SKM-1 (cell line): ENCODE data around the gene PPP6C.
"Not testable (repeated sequence)": the region's sequence is repeated elsewhere in the genome, so short reads cannot be mapped to it uniquely, and the experiment has no call there.

ENCODE experiments used
- DNase-seq: peaks from one replicate; lab custom pipeline; 2025; ENCODE audit not compliant: unreplicated experiment; lab: John Stamatoyannopoulos, UW

PPP6C gene

GRCh38 chr9:125142560-125143376, 46.8 kb downstream of the PPP6C start:
- no peak for DNase-seq

- DNase-seq = no peak
These were observed 47.9 kb downstream of the PPP6C start for GRCh38 chr9:125141751-125142150.

- no peak for DNase-seq
These were observed 48.4 kb downstream of the PPP6C start for GRCh38 chr9:125141251-125141650.

- no peak for DNase-seq
These were observed 49.0 kb downstream of the PPP6C start for GRCh38 chr9:125140576-125140975.

- no peak for DNase-seq
These were observed 52.4 kb downstream of the PPP6C start for GRCh38 chr9:125137200-125137599.

- DNase-seq = no peak
These were observed 54.6 kb downstream of the PPP6C start for GRCh38 chr9:125134976-125135375.

- no peak for DNase-seq
These were observed 55.9 kb downstream of the PPP6C start for GRCh38 chr9:125133403-125134329.

- DNase-seq = no peak
These were observed 57.8 kb downstream of the PPP6C start for GRCh38 chr9:125131778-125132177.

GRCh38 chr9:125126019-125126746, 63.4 kb downstream of the PPP6C start:
- peak; percentile 63 for DNase-seq

GRCh38 chr9:125125523-125125922, 64.1 kb downstream of the PPP6C start:
- DNase-seq = no peak

GRCh38 chr9:125121146-125121545, 68.5 kb downstream of the PPP6C start:
- no peak for DNase-seq

GRCh38 chr9:125119643-125120286, 69.8 kb downstream of the PPP6C start:
- no peak for DNase-seq

- DNase-seq = not testable (repeated sequence)
These were observed 70.9 kb downstream of the PPP6C start for GRCh38 chr9:125118696-125119095.

GRCh38 chr9:125114503-125114902, 75.1 kb downstream of the PPP6C start:
- DNase-seq = not testable (repeated sequence)

GRCh38 chr9:125110464-125110863, 79.1 kb downstream of the PPP6C start:
- DNase-seq = no peak

- not testable (repeated sequence) for DNase-seq
These were observed 81.1 kb downstream of the PPP6C start for GRCh38 chr9:125108541-125108940.

GRCh38 chr9:125106285-125106893, 83.2 kb downstream of the PPP6C start:
- no peak for DNase-seq

- no peak for DNase-seq
These were observed 85.7 kb downstream of the PPP6C start for GRCh38 chr9:125103770-125104460.

- DNase-seq = no peak
These were observed 86.6 kb downstream of the PPP6C start for GRCh38 chr9:125103021-125103420.

- DNase-seq = no peak
These were observed 88.8 kb downstream of the PPP6C start for GRCh38 chr9:125100822-125101221.
